Measurements from ENCODE around the gene LMO1. TPM values are rescaled to one million over a fixed set of nuclear protein-coding genes. Genes with fewer than 3 reads are reported as not detected.

Gene LMO1
- total and polyA plus RNA-seq, 9 of the 15 experiments (the other 6 are each of a cell fraction or from before 2014, with no cell fraction given): not detected

- TF ChIP-seq PBX2 (CRISPR knock-in tag; IDR thresholded peaks at IDR 0.05; ENCODE audit: low read depth) (no peak), PBX2 (tag; conservative IDR thresholded peaks at IDR 0.05; ENCODE audit: low read depth) (no peak), POLR2AphosphoS5 (IDR thresholded peaks at IDR 0.05; ENCODE audit: control insufficient read depth, insufficient read depth, low read depth, low read length) (no peak), SPI1 (IDR thresholded peaks at IDR 0.05; ENCODE audit: borderline replicate concordance, low read depth, low read length) (no peak)
These were observed 2.1 kb upstream of the LMO1 start (continued) for GRCh38 chr11:8265681-8266241.

- H3K9me1 ChIP-seq (ENCODE audit: control insufficient read depth, insufficient read depth, low read length): no peaks in the 10 kb centered on the region
- ATAC-seq: no peak
- no peak overlapping the region for H2AFZ ChIP-seq (ENCODE audit: low read depth, low read length)
- in situ Hi-C loops (cut with MboI) (no loop called here), intact Hi-C loops (cut with micrococcal nuclease) (loop anchor here (1.0 kb wide), 1 partner anchor 71 kb away; no protein-coding TSS in a partner anchor)
- no peak overlapping the region for H3K27ac ChIP-seq (ENCODE audit: extremely low read depth, low read depth, low read length)
- BruUV-seq (replicated peaks): no TSS peak
- no peak for FAIRE-seq
- H3K9ac ChIP-seq (ENCODE audit: insufficient read depth in 1 of 2, low read depth in 2 of 2, low read length in 2 of 2): no peak overlapping the region
- H3K27me3 ChIP-seq (ENCODE audit: control insufficient read depth in 2 of 2, insufficient read depth in 2 of 2, low read length in 2 of 2): peaks cover 22 to 69% of the 10 kb centered on the region in 2 experiments; a peak in 4 of 5 replicates
- peaks cover 7% of the 10 kb centered on the region; the same call in 1 of the 2 replicates for H4K20me1 ChIP-seq (replicated peaks; ENCODE audit: control insufficient read depth, insufficient read depth, low read length)
- no peaks in the 10 kb centered on the region for H3K36me3 ChIP-seq (ENCODE audit: control insufficient read depth, insufficient read depth, low read length)
- no peak overlapping the region for H3K4me3 ChIP-seq
- POLR2A ChIA-PET: interaction anchor here (0.8 kb wide), 1 partner anchor 24 kb away, joined by 5 read pairs; no protein-coding TSS in a partner anchor
- H3K4me1 ChIP-seq (replicated peaks in 1 of 2; ENCODE audit: control insufficient read depth in 2 of 2, insufficient read depth in 2 of 2, low read length in 2 of 2): peaks cover 0 to 3% of the 10 kb centered on the region in 2 experiments; a peak in 1 of 5 replicates
- H3K4me2 ChIP-seq (ENCODE audit: insufficient read depth, low read length): no peak overlapping the region
- no peaks in the 10 kb centered on the region for H3K9me3 ChIP-seq (replicated peaks; ENCODE audit: control insufficient read depth, insufficient read depth, low read depth, low read length)
- no peaks in the 10 kb centered on the region for H3K79me2 ChIP-seq (ENCODE audit: control insufficient read depth, insufficient read depth, low read length)
- CTCF ChIA-PET (ENCODE audit: low intra/inter-chr PET ratio): interaction anchor here (0.6 to 0.8 kb wide), 3 partner anchors 37 to 426 kb away, joined by 3 read pairs; no protein-coding TSS in a partner anchor
- no peak for DNase-seq (ENCODE audit: extremely low read depth in 1 of 4, low spot score in 3 of 4)
- WGBS (ENCODE audit: insufficient coverage, low coverage, missing lambda C conversion rate): 16% methylated on average over 9 of the region's 53 CpGs
- TF ChIP-seq SMARCE1 (IDR thresholded peaks at IDR 0.05): no peak
- TF ChIP-seq ZFP1 (CRISPR knock-in tag; IDR thresholded peaks at IDR 0.05): no peak
- no peak for TF ChIP-seq ARNT (IDR thresholded peaks at IDR 0.05)
- no peak for TF ChIP-seq SP1 (CRISPR knock-in tag; IDR thresholded peaks at IDR 0.05)
- no peak for TF ChIP-seq FOXA1 (IDR thresholded peaks at IDR 0.05; ENCODE audit: borderline replicate concordance)
- no peak for TF ChIP-seq ZBTB5 (IDR thresholded peaks at IDR 0.05)
- no peak for TF ChIP-seq DIDO1 (tag; IDR thresholded peaks at IDR 0.05; ENCODE audit: low read depth)
- no peak for TF ChIP-seq POLR2B (IDR thresholded peaks at IDR 0.05; ENCODE audit: low read depth, partially characterized antibody)
- no peak for TF ChIP-seq USF2 (CRISPR knock-in tag; IDR thresholded peaks at IDR 0.05)
These were observed 439 bp downstream of the LMO1 start for GRCh38 chr11:8263109-8263768.
